Measurements from ENCODE around the gene RHEBL1.

RHEBL1 gene

DNA sequence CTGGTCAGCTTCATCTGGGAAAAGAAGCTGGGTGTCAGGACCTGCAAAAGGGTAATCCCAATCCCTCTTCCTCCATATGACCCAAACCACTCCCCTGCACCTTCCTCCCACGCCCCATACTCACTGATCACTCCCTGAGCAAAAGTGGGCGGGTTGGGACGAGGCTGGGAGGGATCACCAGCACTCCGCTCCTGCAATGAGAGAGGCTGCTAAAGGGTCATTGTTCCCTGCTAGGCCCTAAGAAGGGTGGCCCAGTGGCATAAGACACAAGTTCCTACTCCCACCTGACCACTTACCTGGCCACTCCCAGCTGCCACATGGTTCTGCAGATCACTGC, 35.5 kb downstream of the RHEBL1 start:
- no peak for DNase-seq

DNA sequence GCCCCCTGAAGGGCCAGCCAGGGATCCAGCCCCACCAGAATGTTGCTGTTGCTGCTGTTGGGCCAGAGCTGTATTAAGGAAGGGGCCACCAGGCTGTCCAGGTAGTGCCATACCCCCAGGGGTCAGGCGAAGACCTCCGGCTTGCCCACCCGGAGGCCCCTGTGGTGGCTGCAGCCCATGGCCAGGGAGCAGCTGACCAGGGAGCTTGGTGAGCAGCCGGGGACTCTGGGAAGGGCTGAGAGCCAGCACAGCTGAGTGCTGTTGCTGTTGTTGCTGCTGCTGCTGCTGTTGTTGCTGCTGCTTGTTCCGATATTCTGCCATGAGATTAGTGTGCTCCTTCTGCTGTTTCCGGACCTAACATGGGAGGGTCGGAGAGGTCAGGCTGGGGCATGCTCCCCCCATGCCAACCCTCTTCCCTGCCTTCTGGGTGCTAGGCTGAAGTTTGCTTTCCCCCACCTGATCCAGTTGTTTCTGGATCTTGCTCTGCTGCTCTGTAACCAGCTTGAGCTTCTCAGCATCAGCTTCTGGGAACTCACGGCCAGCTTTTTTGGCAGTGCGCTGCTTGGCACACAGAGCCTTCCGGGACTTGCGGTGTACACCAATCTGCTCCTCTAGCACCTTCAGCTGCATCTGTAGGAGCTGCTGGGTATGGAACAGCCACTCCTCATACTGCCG, 36.0 kb downstream of the RHEBL1 start:
- no peak for DNase-seq

DNA sequence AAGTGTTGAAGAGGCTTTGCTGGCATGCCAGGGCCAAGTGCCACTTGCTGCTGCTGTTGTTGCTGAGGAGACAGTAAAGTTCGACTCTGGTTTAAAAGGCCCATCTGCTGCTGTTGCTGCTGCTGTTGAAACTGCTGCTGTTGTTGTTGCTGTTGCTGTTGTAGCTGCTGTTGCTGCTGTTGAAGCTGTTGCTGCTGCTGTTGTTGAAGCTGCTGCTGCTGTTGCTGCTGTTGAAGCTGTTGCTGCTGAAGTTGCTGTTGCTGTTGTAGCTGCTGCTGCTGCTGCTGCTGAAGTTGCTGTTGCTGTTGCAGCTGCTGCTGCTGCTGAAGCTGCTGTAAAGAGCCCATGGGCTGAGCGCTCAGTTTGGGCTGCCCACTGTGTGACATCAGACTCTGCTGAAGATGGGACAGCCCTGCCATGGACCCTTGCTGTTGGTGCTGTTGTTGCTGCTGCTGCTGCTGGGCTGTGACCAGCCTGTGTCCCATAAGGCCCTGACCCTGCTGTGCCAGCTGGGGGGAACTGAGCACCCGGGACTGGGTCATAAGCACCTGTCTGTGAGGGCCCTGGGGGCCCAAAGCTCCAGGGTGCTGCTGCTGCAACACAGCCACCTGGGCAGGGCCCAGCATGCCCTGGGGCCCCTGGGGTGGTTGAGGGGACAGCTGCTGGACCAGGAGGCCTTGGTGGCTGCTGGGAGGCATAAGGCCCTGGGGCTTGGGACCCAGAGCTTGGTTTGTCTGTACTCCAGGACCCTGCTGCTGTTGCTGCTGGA, 36.9 kb downstream of the RHEBL1 start:
- DNase-seq, result no peak

DNA sequence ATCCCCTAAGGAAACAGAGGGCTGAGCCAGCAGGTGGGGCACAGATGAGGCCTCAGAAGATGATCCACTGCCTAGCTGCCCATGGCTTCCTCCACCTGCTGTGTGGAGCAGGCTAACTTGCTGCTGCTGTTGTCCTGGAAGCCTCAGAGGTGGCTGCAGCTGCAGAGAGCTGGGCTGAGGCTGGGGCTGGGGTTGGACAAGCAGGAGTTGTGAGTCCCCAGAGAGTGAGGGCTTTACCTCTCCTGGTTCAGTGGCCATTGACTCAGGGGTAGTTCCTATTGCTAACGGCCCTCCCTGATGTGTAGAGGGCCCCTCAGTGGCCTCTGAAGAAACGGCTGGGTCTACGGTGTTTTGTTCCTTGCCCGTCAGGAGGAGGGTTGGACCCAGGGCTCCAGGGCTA, 37.5 kb downstream of the RHEBL1 start:
- no peak for DNase-seq

DNA sequence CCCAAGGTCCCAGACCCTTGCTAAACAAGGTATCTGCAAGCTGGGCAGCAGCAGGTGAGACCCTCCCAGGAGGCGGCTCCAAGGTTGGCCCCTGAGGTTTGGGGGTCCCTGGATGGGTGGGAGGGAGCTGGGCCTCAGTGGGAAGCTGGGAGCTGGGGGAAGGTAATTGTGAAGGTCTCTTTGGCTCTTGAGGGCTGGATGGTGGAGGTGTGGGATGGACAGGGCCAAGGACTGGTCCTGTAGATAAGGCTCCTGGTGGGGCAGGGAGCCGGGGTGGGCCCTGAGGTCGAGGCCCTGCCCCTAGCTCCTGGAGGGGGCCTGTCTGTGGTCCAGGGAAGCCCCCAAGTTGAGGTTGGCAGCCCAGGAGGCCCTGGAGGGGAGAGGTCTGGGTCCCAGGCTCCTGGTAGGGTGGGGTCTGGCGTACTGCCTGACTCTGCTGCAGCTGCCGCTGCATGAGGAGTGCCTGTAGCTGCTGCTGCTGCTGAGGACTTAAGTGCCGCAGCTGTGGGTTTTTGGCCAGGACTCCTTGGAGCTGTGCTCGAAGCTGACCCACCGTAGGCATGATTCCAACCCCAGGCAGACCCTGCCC, 38.1 kb downstream of the RHEBL1 start:
- DNase-seq, result no peak

DNA sequence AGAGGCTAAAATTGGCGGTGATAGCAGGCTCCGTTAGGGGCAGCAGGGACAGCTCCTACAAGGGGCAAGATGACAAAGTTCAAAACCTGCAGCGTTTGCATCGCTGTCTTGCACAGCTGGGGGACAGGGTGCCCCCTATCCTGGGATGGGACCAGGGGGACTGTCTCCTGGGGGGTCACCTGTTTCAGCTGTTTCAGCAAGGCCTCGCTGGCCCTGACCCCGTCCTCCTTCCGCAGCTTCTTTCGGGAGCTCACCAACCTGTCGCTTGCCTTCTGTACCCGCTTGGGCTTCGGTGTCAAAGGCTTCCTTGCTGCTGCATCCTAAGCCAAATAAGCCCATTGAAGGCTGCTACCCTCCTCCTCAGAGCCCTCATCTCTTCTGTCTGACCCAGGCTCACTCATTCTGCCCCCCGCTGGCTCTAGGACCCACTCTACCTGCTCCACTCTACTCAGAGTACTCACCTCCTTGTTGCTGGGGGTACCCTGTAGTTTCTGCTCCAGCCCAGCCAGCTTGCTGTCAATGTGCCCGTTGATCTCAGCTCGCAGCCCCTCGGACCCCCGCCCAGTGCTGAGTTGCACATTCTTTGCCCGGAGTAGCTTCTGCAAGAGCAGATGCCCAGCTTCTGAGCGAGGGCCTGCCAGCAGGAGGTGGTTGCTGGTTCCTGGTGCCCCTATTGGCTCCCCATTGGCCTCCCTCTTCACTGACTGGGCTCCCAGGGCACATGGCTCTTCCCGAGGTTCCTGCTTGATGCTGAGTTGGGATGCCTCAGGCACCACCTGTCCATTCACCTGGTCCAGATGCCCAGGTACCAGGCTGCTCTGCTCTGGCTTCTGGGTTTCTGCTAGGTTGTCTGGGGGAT, 38.8 kb downstream of the RHEBL1 start:
- DNase-seq, result no peak

DNA sequence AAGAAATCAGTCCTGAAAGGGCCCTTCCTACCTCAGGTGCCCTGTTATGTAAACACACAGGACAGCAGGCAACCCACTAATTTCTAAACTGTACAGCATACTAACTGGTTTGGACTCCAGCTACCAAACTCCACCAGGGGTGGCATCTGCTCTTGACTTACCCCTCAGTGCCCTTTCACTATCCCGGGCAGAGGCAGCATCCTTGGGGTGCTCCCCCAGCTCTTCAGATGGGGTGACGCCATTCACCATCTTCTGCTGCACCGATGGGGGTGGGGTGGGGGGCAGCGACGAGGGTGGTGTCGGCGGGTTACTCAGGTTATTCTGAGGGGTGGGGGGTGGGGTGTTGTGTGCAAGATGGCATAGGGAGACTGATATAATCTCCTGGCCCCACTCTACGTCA, 39.7 kb downstream of the RHEBL1 start:
- DNase-seq, result no peak

DNA sequence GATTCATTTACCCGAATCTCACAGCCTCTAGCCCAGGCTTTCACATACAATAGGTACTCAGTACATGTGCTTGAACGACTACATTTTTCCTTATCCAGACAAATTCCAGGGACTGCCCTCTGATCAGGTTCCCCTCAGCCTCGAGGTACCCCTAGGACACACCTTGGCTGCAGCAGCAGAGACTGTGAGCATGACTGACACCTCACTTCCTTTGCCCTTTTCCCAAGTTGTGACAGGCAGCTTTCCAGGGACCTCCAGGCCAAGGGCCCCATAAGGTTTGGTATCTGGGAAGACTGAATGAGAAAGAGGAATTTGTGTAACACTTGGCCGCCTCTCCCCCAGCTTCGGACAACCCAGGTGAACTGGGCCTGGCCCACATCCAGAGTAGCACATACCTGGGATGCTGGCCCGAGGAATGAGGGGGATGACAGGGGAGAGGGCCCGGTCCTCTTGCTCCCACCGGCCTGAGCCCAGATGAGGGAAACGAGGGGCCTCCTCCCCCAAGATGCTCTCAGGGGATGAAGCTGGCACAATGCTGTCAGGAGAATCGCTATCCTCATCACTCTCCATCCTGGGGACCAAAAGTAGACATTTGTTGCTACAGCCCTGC, 41.0 kb downstream of the RHEBL1 start:
- no peak for DNase-seq

DNA sequence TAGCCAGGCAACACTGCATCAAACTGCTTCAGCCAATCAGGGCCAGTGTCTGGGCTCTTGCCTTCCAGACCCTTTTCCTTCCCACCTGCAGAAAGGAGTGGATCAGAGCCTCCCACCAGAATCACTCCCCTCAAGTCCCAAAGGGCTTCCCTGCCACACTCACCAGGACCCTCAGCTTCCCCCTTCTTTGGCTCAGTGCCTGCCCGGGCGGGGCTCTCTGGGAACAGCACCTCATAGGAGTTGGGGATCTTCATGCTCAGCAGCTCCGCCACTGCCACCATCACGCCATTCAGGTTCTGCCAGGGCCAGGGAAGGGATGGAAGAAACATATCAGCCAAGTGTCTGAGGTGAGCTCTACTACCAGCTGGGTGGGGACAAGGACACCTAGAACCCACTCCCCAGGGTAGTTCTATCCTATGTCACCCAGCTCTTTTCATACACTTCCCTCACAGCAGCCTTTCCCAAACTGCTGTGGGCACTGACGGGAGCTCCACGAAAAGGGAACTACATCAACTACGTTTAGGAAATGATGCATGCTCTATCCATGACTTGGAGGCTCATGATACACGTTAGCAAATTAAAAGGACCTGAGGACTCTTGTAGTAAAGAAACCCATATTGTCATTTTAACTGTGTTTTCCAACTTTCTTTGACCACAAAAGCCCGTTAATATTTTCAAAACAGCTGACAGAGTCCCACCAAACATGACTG, 41.8 kb downstream of the RHEBL1 start:
- no peak for DNase-seq

DNA sequence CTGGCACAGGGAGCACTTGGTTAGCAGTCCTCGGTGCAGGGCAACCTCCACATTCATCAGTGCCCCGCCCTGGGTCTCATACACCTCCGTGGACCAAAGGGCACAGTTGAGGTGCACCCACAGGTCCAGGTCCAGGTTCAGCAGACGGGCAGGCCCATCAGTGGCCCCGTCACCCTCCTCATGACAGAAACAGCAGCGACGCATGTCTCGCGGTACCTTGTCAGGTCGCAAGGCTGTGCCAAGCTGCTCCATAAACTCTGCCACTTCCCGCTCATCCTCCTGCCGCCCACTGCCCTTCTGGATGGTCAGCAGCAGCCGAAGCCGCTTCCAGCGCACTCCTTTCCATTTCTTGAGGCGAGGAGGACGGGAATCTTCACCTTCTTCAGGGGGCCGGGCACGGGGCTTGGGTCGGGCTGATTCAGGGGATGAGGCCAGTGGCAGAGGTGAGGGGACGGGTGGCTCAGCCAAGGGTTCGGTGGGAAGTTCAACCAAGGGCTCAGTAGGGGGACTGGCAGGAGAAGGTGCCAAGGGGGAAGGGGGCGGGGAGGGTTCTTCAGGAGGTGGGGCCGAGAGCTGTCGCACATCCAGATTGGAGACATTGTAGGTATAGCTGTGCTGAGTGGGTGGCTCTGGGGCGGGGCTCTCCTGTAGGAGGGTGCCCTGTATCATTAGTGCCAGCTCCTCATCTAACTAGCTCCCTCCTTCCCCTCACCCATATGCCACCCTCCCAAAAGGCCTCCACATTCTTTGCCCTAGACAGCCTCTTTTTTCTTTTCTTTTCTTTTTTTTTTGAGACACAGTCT, 42.9 kb downstream of the RHEBL1 start:
- DNase-seq, result no peak

DNA sequence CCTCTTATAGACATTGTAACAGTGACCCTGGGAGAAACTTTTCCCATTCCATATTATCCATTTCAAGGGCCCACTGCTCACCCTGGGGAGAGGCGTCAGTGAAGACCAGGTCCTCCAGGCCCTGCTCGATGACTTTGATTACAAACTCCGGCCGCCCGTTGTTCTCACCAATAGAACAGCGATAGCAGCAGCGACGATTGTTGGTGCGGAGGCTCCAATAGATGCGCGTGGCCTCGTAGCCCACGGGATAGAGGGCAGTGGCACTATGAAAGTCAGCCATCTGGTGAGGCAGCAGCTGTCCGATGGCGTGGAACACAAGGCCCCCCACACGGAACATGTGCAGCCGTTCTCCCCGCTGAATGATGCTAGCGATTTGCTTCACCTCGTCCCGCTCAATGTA, 43.7 kb downstream of the RHEBL1 start:
- no peak for DNase-seq

DNA sequence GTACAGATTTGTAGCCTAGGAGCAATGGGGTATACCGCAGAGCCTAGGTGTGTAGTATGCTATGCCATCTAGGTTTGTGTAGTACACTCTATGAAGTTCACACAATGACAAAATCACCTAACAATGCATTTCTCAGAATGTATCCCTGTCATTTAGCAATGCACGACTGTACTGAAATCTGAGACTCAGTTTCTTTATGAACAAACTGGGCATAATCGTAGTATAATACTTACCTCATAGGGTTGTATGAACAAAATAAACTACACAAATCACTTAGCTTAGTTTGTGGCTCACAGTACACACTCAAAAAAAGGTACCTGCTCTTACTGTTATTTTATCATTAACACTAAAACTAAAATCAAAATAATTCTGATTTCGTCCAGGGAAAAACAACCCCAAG, 44.3 kb downstream of the RHEBL1 start:
- DNase-seq, result no peak

DNA sequence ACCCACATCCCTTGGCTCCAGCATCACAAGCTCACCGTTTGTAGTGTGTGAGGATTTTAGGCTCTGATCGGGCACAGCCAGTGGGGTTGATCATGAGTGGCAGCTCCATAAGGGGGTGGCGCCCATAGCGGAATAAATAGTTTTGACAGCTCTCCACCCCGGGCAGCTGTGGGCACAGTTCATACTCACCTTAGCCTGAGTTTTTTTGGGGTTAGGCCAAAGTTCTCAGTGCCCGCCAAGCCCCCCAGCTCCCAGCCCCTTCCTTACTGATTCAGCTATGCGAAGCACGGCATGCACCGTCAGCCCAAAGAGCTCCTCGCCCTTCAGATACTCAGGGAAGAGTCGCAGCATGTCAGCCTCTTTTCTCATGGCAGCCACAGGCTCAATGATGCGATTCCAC, 45.2 kb downstream of the RHEBL1 start:
- DNase-seq, result no peak

DNA sequence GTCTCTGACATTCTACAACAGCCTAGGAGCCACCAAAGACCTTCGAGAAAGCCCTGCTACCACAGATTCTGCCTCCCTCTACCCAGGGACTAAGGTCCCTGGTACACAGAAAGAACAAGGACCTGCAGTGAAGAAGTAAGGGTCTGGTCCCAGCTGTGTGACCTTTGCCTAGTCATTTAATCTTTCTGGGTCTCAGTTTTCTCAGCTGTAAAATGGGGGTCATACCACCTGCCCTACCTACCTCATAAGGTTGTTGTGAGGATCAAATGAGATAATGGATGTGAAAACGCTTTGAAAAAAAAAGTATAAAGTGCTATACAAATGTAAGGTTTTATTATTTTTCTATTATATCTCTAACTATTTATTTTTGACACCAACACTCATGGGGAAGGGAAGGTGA, 46.0 kb downstream of the RHEBL1 start:
- no peak for DNase-seq

DNA sequence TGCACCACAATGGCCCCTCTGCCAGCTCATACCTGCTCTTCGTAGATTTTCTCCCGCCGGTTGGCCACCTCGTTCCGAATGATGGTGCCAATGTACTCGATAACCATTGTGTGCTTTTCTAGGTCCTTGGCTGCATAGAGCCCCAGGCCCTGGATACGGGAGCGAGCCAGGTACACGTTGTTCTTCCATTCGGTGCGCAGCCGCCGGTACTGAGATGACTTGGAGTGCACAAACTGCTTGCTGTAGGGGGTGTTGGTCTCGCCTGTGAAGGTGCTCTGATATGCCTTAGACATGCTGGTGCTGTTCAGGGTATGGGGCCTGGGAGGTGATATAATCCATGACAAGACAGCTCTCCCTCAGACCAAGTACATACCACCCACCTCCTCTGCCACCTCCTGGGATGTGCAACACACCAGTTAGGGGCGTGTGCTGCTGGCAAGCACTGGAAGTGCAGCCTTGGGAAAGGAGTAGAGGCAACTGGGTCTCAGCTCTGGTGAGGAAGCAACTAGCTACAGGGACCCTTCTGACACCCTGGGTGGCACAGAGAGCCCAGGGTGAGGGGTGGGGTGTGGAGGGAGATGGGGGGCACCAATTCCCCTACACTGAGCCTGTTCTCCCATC, 47.1 kb downstream of the RHEBL1 start:
- DNase-seq, result no peak

DNA sequence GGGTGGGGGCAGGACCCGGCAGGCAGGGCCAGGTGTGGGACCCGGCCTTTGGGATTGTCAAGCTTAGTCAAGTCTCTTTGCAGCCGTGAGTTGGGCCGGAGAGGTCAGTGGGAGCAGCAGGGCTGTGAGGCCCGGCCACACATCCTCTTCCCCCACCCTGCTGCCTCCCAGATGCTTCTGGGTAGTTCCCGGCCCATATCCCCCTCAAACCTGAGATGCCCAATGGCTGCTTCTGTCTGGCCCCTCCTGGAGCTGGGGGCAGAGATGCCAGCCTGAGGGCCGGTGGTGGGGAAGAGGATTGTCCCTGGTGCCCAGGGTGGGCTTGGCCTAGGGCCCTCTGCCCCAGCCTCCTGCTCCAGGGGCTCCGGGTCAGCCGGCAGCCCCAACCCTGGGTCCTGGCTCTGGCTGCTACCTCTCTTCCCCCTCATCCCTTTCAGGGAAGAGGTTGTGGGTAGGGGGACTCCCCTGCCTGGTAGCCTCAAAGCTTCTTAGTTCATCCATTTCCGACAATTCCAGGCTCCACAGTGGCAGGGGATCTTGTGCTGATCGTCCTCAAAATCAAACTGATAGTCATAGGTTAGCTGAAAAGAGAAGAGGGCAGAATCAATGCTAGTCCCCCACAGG, 48.4 kb downstream of the RHEBL1 start:
- no peak for DNase-seq

DNA sequence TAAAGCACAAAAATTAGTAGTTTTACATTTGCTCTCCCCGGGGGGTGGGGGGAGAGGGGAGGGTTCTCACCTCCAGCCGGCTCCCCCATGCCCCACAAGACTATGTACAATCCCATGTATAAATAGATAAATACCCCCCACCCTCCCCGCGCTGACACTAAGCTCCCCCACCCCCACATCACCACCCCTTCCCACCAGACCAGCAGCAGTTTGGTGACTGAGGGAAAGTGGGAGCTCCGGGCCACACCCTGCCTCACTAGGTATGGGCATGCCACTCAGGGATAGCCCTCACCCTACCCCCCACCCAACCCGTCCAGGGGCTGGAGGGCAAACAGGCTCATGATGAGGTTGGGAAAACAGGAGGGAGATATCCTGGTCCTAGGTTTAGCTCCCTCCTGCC, 49.3 kb downstream of the RHEBL1 start:
- no peak for DNase-seq

DNA sequence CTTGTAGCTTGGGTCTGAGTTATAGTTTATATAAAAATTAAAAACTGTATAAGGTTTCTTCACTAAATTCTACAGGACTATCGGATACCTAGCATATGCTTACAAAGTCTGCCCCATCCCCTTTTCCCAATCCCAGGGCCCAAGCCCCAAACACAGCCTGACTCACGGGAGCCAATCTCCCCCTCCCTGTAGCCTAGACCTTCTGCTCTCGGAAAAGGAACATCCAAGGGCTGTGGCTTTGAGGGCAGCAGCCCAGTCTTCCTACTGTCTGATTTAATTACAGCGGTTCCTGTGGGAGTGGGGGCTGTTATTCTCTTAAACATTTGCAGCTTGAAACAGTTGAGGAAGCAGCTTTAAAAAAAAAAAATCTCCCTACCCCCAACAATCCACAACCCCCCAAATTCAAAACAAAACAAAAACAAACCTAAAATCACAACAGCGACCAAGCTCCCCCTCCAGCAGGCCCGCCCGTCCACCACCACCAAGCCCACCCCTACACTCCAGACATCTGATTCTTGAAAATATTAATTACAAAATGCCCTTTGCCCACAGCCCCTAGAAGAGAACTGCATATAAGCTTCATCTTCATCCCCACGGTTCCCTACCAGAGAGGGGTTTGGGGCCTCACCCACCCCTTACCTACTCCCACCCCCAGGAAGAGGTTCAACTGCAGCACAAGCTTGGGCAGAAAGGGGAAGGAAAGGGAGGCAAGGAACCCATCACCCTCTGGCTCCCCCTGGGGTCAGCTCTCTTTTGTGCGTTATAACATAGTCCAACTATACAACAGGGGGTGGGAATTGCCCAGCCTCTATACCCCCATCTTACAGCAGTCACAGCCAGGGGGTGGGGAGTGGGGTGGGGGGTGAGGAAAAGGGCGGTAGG, 50.1 kb downstream of the RHEBL1 start:
- no peak for DNase-seq

DNA sequence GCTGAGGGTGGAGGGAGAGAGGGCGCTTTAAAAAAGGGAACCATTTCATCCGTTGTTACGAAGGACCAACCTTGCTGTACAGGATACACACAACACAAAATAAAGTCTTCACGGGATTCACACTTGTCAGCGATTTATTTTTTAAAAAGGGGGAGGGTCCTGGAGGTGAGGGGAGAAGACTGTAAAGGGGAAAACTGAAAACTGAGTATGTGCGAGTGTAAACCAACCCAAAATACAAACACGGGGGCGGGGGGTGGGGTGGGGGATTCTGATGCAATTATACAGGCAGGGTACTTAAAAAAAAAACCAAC, 50.7 kb downstream of the RHEBL1 start:
- DNase-seq, result no peak

Data from NCI-H1092 treated with DMSO at 0.1 percent for 48 hours (cell line).